22Rv1 (cell line): ENCODE measurements around the gene DPYSL5.

Experiments
- ZFX ChIP-seq: fragments of 450-650 bp; IDR thresholded peaks from 2 replicates; pipeline ENCODE4 v1.6.1; 2017; ENCODE audit warnings: antibody characterized with exemption, borderline replicate concordance
- TF ChIP-seq, protein P1 (sequence below): fragments of 450-650 bp; IDR thresholded peaks from 2 replicates; pipeline ENCODE4 v1.5.1; 2017; ENCODE audit warnings: mild to moderate bottlenecking

DNA sequence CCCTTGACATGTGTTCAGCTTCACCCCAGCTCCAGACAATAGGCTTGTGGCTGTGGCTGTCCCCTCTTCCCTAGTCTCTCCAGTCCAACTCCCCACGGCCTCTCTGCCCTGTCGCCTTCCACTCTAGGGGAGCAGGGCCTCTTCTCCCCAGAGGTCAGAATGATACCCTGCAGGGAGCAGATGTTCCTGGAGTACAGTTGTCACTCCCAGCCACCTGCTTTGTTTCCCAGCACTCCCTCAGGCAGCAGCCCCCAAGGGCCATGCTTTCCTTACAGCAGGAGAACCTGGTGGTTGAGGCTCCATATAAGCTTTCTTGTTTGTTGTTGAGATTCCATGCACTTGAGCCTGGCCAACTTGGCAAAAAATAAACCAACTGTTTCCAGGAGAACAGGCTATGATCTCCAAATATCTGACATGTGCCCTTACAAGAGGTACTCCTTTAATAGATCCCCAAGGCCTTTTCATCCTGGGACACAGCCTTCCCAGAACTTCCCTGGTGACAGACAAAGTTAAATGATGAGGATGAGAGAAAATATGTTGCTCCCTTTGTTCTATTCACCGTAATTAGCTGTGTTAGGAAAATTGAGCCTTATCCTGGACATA lies 45.1 kb downstream of the DPYSL5 start:
- TF ChIP-seq, protein P1, sequence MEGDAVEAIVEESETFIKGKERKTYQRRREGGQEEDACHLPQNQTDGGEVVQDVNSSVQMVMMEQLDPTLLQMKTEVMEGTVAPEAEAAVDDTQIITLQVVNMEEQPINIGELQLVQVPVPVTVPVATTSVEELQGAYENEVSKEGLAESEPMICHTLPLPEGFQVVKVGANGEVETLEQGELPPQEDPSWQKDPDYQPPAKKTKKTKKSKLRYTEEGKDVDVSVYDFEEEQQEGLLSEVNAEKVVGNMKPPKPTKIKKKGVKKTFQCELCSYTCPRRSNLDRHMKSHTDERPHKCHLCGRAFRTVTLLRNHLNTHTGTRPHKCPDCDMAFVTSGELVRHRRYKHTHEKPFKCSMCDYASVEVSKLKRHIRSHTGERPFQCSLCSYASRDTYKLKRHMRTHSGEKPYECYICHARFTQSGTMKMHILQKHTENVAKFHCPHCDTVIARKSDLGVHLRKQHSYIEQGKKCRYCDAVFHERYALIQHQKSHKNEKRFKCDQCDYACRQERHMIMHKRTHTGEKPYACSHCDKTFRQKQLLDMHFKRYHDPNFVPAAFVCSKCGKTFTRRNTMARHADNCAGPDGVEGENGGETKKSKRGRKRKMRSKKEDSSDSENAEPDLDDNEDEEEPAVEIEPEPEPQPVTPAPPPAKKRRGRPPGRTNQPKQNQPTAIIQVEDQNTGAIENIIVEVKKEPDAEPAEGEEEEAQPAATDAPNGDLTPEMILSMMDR, result no peak
- no peak for TF ChIP-seq ZFX
